HG03432 (cell line): ENCODE results near the gene SLC29A1.
"Not testable (repeated sequence)": the region's sequence is repeated elsewhere in the genome, so short reads cannot be mapped to it uniquely, and the experiment has no call there.

Source experiments
- ATAC-seq: cut with Tn5 transposase; IDR thresholded peaks from one replicate; pipeline ENCODE4 v1.9.1; 2021; ENCODE audit warnings: mild to moderate bottlenecking, moderate library complexity; ENCODE audit not compliant: unreplicated experiment

The SLC29A1 gene

GRCh38 chr6:44193307-44193910 lies 30.0 kb upstream of the SLC29A1 start:
- ATAC-seq = no peak

- no peak for ATAC-seq
Measured at GRCh38 chr6:44194326-44194725, 29.1 kb upstream of the SLC29A1 start.

DNA sequence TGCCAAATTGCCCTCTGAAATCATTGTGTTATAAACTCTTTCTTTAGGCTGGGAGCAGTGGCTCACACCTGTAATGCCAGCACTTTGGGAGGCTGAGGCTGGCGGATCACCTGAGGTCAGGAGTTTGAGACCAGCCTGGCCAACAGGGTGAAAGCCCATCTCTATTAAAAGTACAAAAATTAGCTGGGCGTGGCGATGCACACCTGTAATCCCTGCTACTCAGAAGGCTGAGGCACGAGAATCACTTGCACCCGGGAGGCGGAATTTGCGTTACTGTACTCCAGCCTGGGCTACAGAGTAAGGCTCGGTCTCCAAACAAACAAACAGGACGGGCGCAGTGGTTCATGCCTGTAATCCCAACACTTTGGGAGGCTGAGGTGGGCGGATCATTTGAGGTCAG lies 27.0 kb upstream of the SLC29A1 start:
- not testable (repeated sequence) for ATAC-seq

GRCh38 chr6:44198684-44199083 lies 24.7 kb upstream of the SLC29A1 start:
- no peak for ATAC-seq

DNA sequence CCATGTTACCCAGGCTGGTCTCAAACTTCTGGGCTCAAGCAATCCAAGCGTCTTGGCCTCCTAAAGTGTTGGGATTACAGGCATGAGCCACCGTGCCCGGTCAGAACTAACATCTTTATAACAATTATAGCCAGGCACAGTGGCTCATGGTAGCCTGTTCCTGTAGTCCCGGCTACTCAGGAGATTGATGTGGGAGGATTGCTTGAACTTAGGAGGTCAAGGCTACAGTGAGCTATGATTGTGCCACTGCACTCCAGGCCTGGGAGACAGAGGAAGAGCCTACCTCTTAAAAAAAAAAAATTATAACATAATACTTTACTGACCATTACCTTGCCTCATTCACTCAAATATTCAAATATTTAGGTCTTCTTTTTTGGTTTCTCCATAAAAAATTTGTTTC lies 23.5 kb upstream of the SLC29A1 start:
- ATAC-seq = no peak

- ATAC-seq = no peak
Measured at GRCh38 chr6:44201200-44201599, 22.2 kb upstream of the SLC29A1 start.

- ATAC-seq = no peak
Measured at GRCh38 chr6:44201638-44202303, 21.6 kb upstream of the SLC29A1 start.

DNA sequence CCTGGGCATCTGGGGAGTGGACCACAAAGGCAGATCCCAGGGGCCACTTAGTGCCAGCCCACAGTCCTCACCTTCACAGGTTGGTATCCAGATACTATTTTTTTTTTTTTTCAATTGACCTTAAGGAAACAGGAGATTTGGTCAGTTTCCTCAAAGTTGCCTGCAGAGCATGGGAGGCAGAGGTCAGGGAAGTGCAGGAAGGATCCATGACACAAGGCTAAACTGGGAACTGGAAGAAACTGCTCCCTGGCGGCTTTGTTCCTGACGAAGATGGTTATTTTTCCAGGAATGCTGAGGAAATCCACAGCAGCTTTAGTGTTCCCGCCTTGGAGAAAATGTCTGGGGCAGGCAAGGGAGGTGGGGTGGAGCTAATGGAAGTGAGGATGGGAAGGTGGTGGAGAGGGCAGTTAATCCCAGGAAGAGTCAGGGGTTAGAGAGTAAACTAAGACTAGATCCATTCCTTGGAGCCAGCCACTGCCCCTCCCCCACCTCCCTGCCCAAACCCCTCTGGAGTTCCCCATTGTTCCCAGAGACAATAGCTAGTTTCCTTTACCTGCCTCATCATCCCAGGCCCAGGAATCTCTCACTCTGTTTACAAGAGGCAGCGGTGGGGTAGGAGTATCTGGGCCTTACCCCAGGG lies 20.9 kb upstream of the SLC29A1 start:
- ATAC-seq = no peak

DNA sequence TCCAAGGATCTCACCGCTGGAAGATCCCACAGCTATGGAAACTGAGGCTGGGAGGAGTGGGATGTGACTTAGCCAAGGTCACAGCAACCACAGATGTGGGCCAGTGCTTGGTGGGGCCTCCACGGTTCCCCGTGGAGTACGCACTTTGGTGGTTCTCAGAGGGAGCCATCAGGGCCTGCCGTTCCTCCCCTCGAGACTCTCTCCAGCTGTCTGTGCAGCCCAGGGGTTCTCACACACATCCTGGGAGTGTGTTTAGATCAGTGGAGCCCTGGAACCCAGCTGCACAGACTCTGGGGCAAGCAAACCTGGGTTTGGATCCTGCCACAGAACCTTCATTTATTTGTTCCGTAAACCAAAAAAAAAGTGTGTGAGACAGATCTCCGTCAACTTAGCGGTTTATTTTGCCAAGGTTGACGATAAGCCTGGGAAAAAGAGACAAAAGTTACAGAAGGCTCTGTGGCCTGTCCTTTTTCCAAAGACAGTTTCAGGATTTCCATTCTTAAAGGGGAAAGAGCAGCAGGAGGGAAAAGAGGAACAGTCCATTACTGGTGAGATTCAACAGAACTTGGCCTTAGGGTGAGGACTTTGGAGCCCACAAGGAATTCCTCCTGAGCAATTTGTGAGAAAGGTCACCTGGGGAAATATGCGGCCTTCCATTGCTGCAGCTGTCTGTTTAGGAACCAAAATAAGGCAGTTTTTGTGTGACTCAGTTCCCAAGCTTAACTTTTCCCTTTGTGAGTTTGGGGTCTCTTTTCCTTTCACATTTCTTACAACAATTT lies 20.2 kb upstream of the SLC29A1 start:
- ATAC-seq = no peak

DNA sequence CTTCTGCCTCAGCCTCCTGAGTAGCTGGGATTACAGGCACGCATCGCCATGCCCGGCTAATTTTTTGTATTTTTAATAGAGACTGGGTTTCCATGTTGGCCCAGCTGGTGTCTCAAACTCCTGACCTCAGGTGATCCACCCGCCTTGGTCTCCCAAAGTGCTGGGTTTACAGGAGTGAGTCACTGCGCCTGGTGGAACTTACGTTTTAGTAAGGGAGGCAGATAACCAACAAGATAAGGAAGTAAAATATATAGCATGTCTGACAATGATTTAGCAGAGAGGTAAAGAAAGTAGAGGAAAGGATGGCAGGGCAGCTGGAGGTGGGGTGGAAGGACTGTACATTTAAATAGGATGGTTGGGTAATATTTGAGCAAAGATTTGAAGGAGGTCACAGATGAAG lies 19.4 kb upstream of the SLC29A1 start:
- ATAC-seq = no peak

- ATAC-seq = no peak
Measured at GRCh38 chr6:44207966-44208365, 15.4 kb upstream of the SLC29A1 start.

DNA sequence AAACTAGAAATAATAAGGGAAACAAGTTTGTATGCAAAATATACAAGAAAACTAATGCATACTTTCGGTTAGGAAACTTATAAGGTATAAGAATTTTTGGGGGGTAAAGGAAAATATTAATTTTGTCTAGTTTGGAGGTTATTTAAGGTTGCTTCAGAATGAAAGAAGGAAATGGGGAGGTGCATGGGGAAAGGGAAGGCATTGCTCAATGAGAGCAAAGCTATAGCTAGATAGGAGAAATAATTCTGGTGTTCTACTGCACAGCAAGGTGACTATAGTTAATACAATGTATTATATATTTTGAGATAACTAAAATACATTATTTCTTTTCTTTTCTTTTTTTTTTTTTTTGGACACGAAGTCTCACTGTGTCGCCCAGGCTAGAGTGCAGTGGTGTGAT lies 12.1 kb upstream of the SLC29A1 start:
- ATAC-seq = no peak

- ATAC-seq = no peak
Measured at GRCh38 chr6:44214307-44214706, 9.1 kb upstream of the SLC29A1 start.

GRCh38 chr6:44216677-44217331 lies 6.6 kb upstream of the SLC29A1 start, which contains the start of gene MYMX:
TSS of gene MYMX (plus strand) at chr6:44216926. CDS start at chr6:44217472, 546 bp downstream.
- no peak for ATAC-seq

GRCh38 chr6:44217332-44218143 lies 5.9 kb upstream of the SLC29A1 start:
- ATAC-seq = no peak

DNA sequence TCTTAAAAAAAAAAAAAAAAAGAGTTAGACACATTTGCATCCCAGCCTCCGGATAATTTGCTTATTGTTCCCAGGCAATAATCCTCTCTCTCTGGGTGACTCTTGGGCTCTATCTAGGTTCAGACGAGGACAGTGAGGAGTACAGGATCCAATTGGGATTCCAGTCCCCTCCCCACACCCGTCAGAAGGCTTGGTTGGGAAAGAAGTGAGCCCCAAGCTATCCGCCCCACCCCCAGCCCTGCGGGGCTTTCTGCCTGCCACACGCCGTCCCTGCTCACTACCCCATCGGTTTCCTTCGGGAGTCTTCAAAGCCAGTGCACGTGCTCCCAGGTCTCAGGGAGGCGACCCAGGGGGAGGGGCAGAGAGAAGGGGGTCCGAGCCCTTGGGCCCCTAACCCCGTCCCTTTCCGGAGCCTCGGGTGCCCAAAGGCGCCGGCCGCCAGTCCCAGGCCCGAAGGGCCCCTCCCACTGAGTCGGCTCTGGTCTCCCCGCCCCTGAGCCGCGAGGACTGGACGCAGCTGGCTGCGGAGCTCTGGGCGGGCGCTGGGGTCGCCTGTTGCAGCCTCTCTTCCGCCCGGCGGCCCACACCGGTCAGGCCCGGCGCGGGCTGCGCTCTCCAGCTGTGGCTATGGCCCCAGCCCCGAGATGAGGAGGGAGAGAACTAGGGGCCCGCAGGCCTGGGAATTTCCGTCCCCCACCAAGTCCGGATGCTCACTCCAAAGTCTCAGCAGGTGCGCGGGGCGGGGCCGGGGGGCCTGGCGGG lies 4.2 kb upstream of the SLC29A1 start:
- peak; percentile 57 for ATAC-seq

- ATAC-seq = no peak
Measured at GRCh38 chr6:44219815-44220784, 3.3 kb upstream of the SLC29A1 start.

- ATAC-seq = no peak
Measured at GRCh38 chr6:44220913-44221290, 2.5 kb upstream of the SLC29A1 start.
